KMS-11 (cell line): ENCODE measurements around the gene SSTR3.

Experiments used
- H2AFZ ChIP-seq: fragments of 200-600 bp; sonication (generic); 2 replicates; pipeline ENCODE4 v1.6.1; 2016; ENCODE audit warnings: antibody characterized with exemption, mixed run types, low read depth
- H3K27ac ChIP-seq: fragments of 200-600 bp; sonication (generic); 2 replicates; pipeline ENCODE4 v1.6.1; 2016; ENCODE audit warnings: mild to moderate bottlenecking, mixed run types
- H3K27me3 ChIP-seq: fragments of 200-600 bp; sonication (generic); 2 replicates; pipeline ENCODE4 v1.6.1; 2017; ENCODE audit warnings: mild to moderate bottlenecking, low read depth, mixed run types, moderate library complexity; ENCODE audit not compliant: insufficient read depth
- H3K36me3 ChIP-seq: fragments of 200-600 bp; sonication (generic); 2 replicates; pipeline ENCODE4 v1.6.1; 2017; ENCODE audit warnings: mild to moderate bottlenecking, mixed run types; ENCODE audit not compliant: insufficient read depth
- H3K4me1 ChIP-seq: fragments of 200-600 bp; sonication (generic); 2 replicates; pipeline ENCODE4 v1.6.1; 2016; ENCODE audit warnings: mild to moderate bottlenecking, low read depth, mixed run types; ENCODE audit not compliant: poor library complexity, severe bottlenecking
- H3K4me2 ChIP-seq: fragments of 200-600 bp; sonication (generic); 2 replicates; pipeline ENCODE4 v1.7.0; 2016; ENCODE audit warnings: mild to moderate bottlenecking, mixed run types
- H3K4me3 ChIP-seq: fragments of 200-600 bp; sonication (generic); IDR thresholded peaks from 2 replicates; pipeline ENCODE4 v1.6.1; 2017; ENCODE audit warnings: low read depth, low read length, mixed read lengths; ENCODE audit not compliant: insufficient read depth
- H3K79me2 ChIP-seq: fragments of 200-600 bp; sonication (generic); 2 replicates; pipeline ENCODE4 v1.6.1; 2016; ENCODE audit warnings: low read depth, mixed run types; ENCODE audit not compliant: insufficient read depth
- H3K9ac ChIP-seq: fragments of 200-600 bp; sonication (generic); 2 replicates; pipeline ENCODE4 v1.6.1; 2016; ENCODE audit warnings: mild to moderate bottlenecking, mixed run types
- H4K20me1 ChIP-seq: fragments of 200-600 bp; sonication (generic); 2 replicates; pipeline ENCODE4 v1.6.1; 2016; ENCODE audit warnings: mild to moderate bottlenecking, mixed run types; ENCODE audit not compliant: insufficient read depth
- TF ChIP-seq, protein P1 (sequence below): fragments of 200-600 bp; sonication (generic); conservative IDR thresholded peaks from 2 replicates; pipeline ENCODE4 v1.6.1; 2017; ENCODE audit warnings: low read depth, mild to moderate bottlenecking, antibody characterized with exemption, low read length, moderate library complexity, mixed read lengths

Gene SSTR3

DNA sequence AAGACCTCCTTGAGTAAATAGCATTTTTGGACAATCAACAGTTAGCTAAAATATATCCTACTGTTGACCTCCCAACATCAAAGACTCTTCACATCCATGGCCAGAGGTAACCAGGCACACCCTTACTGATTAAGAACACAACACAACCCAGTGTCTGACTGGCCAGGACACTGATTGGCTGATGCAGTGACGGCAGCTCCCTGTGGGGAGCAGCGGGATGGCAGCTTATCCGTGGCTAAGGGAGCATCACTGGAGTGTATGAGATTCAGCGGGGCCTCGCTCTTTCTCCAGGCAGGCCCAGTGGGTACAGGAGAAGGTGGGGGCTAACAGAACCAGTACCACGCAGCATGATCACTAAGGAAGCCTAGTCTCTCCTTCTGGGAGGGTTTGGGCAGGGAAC, 52.2 kb downstream of the SSTR3 start:
- H3K4me2 ChIP-seq, result no peak overlapping the region
- no peak overlapping the region for H3K4me3 ChIP-seq
- H3K9ac ChIP-seq, result no peak overlapping the region
- H2AFZ ChIP-seq, result no peak overlapping the region
- TF ChIP-seq, protein P1, sequence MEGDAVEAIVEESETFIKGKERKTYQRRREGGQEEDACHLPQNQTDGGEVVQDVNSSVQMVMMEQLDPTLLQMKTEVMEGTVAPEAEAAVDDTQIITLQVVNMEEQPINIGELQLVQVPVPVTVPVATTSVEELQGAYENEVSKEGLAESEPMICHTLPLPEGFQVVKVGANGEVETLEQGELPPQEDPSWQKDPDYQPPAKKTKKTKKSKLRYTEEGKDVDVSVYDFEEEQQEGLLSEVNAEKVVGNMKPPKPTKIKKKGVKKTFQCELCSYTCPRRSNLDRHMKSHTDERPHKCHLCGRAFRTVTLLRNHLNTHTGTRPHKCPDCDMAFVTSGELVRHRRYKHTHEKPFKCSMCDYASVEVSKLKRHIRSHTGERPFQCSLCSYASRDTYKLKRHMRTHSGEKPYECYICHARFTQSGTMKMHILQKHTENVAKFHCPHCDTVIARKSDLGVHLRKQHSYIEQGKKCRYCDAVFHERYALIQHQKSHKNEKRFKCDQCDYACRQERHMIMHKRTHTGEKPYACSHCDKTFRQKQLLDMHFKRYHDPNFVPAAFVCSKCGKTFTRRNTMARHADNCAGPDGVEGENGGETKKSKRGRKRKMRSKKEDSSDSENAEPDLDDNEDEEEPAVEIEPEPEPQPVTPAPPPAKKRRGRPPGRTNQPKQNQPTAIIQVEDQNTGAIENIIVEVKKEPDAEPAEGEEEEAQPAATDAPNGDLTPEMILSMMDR, result no peak
- no peak overlapping the region for H3K27ac ChIP-seq
- no peaks in the 10 kb centered on the region for H3K79me2 ChIP-seq
- no peaks in the 10 kb centered on the region for H3K27me3 ChIP-seq
- no peaks in the 10 kb centered on the region for H3K36me3 ChIP-seq
- H4K20me1 ChIP-seq, result no peaks in the 10 kb centered on the region
- H3K4me1 ChIP-seq, result peaks cover 39% of the 10 kb centered on the region

DNA sequence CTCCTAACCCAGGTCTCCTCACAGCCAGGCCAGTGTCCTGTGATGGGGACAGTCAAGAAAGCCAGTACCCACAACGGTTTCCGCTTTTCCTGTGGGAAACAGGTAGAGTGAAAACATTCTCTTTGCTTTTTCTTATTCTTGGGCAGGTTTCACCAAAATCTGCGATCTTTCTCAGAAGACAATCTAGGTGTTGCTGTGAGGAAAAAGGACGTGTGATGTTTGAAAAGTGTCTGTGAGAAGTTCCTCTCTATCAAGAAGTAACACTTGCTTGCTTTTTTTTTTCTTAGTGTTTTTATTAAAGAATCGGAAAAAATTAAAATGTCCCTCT, 53.4 kb downstream of the SSTR3 start:
- Histone ChIP-seq H3K4me3 (no peak overlapping the region), H3K4me1 (peaks cover 30% of the 10 kb centered on the region), H3K27ac (no peak overlapping the region), H3K36me3 (no peaks in the 10 kb centered on the region), H4K20me1 (no peaks in the 10 kb centered on the region), H3K79me2 (no peaks in the 10 kb centered on the region), H3K27me3 (no peaks in the 10 kb centered on the region), H3K9ac (no peak overlapping the region), H2AFZ (no peak overlapping the region), H3K4me2 (no peak overlapping the region)
- TF ChIP-seq, protein P1, result no peak

DNA sequence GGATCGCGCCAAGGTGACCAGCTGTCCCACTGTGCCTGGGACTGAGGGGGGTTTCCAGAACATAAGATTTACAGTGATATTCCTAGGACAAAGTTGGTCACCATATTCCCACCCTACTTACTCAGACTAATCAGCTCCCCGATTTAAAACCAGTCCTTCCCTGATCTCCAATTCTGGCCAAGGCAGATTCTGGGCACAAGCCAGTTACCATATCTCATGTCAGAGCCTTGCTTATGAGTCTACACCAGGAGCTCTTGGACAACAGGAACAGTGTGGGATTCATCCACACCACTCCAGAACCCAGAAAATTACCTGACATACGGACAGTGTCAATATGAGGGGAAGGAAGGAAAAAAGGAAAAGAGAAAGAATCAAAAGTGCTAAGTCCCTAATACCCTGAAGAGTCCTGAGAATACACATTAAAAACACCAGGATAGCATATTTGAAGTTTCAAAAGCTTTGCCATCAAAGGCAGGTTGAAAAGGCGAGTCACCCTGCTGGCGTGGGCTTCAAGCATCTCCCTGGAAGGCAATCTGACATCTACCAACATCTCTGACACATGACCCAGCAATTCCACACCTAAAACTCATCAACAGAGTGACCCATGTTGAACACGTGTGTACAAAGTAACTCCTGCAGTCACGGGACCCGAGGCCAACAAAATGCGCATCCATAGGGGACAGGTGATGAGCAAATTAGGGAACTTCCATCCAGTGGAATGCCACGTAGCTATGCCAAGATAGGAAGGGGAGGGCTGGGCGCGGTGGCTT, 54.6 kb downstream of the SSTR3 start:
- Histone ChIP-seq H4K20me1 (no peaks in the 10 kb centered on the region), H3K4me1 (peaks cover 18% of the 10 kb centered on the region), H3K27ac (no peak overlapping the region), H3K79me2 (no peaks in the 10 kb centered on the region), H3K4me2 (no peak overlapping the region), H3K36me3 (no peaks in the 10 kb centered on the region), H3K9ac (no peak overlapping the region), H3K4me3 (no peak overlapping the region), H3K27me3 (no peaks in the 10 kb centered on the region), H2AFZ (no peak overlapping the region)
- TF ChIP-seq, protein P1, result no peak

DNA sequence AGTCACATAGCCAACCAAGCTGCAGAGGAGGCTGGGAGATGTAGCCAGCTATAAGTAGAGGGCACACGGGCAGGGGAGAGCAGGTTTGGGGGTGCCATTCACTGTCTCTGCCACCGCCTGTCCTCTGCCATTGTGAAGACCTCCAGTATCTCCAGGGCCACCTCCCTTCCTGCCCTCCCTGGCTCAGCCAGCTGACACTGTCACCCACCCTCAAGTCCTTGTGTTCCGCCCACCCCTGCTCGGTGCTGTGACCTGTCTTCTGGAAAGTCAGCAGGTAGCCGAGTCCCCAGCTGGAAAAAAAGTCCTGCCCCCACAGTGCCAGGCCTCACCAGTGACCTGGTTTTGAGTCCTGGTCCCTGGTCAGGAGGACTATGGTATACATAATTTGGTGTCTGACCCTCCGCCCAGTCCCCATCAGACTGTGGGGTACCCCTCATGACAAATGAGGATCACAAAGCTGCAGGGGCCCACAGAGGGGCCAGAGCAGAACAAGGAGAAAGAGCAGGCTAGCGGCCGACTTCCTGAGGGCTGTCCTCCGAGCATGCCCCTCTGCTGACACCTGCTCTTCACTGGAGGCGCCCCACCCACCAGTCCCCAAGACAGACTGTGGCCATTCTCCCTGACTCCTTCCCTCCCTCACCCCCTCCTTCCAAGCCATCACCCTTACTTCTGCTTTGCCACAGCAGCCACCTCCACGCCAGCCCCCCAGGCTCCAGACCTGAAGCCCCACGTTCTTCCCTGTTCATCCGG, 55.4 kb downstream of the SSTR3 start:
- H3K27me3 ChIP-seq, result no peaks in the 10 kb centered on the region
- no peak overlapping the region for H3K27ac ChIP-seq
- no peaks in the 10 kb centered on the region for H4K20me1 ChIP-seq
- H3K79me2 ChIP-seq, result no peaks in the 10 kb centered on the region
- no peak overlapping the region for H3K4me2 ChIP-seq
- no peak overlapping the region for H3K9ac ChIP-seq
- peaks cover 11% of the 10 kb centered on the region for H3K4me1 ChIP-seq
- TF ChIP-seq, protein P1, result no peak
- no peak overlapping the region for H3K4me3 ChIP-seq
- no peak overlapping the region for H2AFZ ChIP-seq
- no peaks in the 10 kb centered on the region for H3K36me3 ChIP-seq
